ENCODE results near the gene AAK1.
"Not testable (repeated sequence)": the region's sequence is repeated elsewhere in the genome, so short reads cannot be mapped to it uniquely, and the experiment has no call there.

DNA sequence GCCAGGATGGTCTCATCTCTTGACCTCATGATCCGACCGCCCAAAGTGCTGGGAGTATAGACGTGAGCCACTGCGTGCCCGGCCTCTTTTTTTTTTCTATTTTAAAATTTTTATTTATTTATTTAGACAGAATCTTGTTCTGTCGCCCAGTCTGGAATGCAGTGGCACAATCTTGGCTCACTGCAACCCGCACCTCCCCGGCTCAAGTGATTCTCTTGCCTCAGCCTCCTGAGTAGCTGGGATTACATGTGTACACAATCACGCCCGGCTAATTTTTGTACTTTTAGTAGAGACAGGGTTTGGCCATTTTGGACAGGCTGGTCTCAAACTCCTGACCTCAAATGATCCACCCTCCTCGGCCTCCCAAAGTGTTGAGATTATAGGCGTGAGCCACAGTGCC is 93.0 kb downstream of the AAK1 start:
- not testable (repeated sequence) for TF ChIP-seq POLR2A (IDR thresholded peaks at IDR 0.05; ENCODE audit: low read depth, low read length); POLR2AphosphoS5 (IDR thresholded peaks at IDR 0.05; ENCODE audit: insufficient read depth, low read depth, low read length); MYC (IDR thresholded peaks at IDR 0.05; ENCODE audit: low read depth, low read length); FOS (IDR thresholded peaks at IDR 0.05; ENCODE audit: borderline replicate concordance, insufficient read depth, low read length); EZH2 (IDR thresholded peaks at IDR 0.05; ENCODE audit: borderline replicate concordance, low read depth, low read length, severe bottlenecking)
- TF ChIP-seq, protein P1, sequence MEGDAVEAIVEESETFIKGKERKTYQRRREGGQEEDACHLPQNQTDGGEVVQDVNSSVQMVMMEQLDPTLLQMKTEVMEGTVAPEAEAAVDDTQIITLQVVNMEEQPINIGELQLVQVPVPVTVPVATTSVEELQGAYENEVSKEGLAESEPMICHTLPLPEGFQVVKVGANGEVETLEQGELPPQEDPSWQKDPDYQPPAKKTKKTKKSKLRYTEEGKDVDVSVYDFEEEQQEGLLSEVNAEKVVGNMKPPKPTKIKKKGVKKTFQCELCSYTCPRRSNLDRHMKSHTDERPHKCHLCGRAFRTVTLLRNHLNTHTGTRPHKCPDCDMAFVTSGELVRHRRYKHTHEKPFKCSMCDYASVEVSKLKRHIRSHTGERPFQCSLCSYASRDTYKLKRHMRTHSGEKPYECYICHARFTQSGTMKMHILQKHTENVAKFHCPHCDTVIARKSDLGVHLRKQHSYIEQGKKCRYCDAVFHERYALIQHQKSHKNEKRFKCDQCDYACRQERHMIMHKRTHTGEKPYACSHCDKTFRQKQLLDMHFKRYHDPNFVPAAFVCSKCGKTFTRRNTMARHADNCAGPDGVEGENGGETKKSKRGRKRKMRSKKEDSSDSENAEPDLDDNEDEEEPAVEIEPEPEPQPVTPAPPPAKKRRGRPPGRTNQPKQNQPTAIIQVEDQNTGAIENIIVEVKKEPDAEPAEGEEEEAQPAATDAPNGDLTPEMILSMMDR (IDR thresholded peaks at IDR 0.05; ENCODE audit: extremely low read depth in 1 of 2, insufficient read depth in 1 of 2, low read depth in 1 of 2, low read length in 2 of 2) = not testable (repeated sequence)
- TF ChIP-seq, protein P2, sequence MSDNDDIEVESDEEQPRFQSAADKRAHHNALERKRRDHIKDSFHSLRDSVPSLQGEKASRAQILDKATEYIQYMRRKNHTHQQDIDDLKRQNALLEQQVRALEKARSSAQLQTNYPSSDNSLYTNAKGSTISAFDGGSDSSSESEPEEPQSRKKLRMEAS (IDR thresholded peaks at IDR 0.05; ENCODE audit: insufficient read depth, insufficient read length) = not testable (repeated sequence)

Data from endothelial cell of umbilical vein (primary cell).